Stomach smooth muscle (tissue), 2 donors: Measurements from ENCODE around the gene TMPRSS9.

Experiments
- H3K27ac ChIP-seq: one replicate; pipeline ENCODE4 v1.7.0; 2013; ENCODE audit warnings: mild to moderate bottlenecking, low read length, inconsistent platforms
- H3K27me3 ChIP-seq, 2 donors: one replicate each; pipeline ENCODE4 v1.7.0; 2013; ENCODE audit warnings: low read length in 2 of 2; ENCODE audit not compliant: insufficient read depth in 2 of 2, control insufficient read depth in 1 of 2
- H3K36me3 ChIP-seq, 2 donors: one replicate each; pipeline ENCODE4 v1.7.0; 2013; ENCODE audit warnings: low read length in 2 of 2; ENCODE audit not compliant: control insufficient read depth in 2 of 2, insufficient read depth in 2 of 2
- H3K4me1 ChIP-seq: one replicate; pipeline ENCODE4 v1.7.0; 2013; ENCODE audit warnings: low read length; ENCODE audit not compliant: control insufficient read depth, insufficient read depth
- H3K4me3 ChIP-seq, 2 donors: one replicate each; pipeline ENCODE4 v1.7.0; 2013; ENCODE audit warnings: low read length in 2 of 2
- H3K9ac ChIP-seq, 2 donors: one replicate each; pipeline ENCODE4 v1.7.0; 2013; ENCODE audit warnings: low read length in 2 of 2, mild to moderate bottlenecking in 1 of 2
- H3K9me3 ChIP-seq, 2 donors: one replicate each; pipeline ENCODE4 v1.7.0; 2013; ENCODE audit warnings: low read length in 2 of 2; ENCODE audit not compliant: control insufficient read depth in 2 of 2
- donor health status: healthy.
- donor health status: Pancreatic carcinoma.

Gene TMPRSS9

DNA sequence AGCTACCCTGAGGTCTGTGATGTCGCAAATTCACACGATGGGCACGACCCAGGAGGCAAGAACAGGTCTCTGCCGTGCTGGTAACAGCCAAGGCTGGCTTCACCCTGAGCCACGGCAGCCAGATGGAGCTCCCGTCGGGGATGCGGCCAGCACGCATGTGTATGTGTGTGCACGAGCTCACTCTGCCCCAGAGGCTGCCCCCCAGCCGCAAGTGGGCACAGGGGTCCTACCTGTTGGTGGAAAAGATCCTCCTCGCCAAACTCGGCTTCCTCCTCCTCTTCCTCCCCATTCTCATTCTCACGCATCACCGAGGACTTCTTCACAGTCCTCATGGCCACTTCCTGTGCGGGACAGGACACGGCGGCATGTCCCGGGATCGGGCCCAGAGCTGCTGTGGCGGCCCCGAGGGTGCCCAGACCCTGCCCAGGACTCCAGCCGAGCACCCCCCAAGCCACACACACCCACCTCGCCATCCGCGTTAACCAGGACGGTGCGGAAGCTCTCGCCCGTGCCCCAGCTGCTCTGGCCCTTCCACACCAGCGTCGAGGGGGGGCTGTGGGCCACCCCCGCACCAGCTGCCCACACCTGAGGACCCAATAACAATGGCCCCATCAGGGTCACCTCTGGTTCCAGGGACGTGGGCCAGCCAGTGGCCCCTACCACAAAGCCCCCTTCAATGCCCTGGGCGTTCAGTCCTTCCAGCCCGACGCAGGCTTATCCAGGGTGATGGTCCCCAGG lies 71.4 kb downstream of the TMPRSS9 start:
- H3K4me3 ChIP-seq = no peak overlapping the region
- H3K9me3 ChIP-seq = no peaks in the 10 kb centered on the region
- no peak overlapping the region for H3K9ac ChIP-seq
- peaks cover 21% of the 10 kb centered on the region for H3K4me1 ChIP-seq
- H3K36me3 ChIP-seq = peaks cover 6 to 11% of the 10 kb centered on the region in 2 donors
- no peaks in the 10 kb centered on the region for H3K27me3 ChIP-seq
- no peak overlapping the region for H3K27ac ChIP-seq

DNA sequence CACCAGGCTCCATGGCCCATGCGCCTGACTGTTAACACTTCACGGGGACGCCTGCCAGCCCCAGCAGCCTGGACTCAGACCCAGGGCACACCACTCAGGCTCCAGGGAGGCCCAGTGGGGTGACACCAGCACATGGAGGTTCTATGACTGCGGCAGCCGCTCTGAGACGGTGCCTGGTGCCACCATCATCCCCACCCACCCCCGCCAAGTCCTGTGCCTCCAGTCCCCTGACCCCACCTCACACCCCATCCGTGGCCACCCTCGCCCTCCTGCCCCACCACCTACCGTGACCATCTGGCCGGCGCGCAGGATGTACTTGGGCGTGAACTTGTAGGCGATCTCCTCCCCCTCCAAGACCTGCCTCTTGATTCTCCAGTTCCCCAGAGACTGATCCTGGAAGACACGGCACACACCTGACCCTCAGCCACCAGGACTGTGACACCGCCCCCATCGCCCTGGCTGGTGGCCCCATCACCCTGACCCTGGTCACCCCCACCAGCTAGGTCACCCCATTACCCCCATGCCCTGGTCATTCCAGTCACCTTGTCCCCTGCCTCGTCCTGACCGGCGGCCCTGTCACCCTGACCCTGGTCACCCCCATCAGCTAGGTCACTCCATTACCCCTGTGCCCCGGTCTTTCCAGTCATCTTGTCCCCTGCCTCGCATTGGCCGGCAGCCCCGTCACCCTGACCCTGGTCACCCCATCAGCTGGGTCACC lies 72.2 kb downstream of the TMPRSS9 start:
- H3K4me3 ChIP-seq = no peak overlapping the region
- peaks cover 6 to 11% of the 10 kb centered on the region in 2 donors for H3K36me3 ChIP-seq
- H3K4me1 ChIP-seq = peaks cover 13% of the 10 kb centered on the region
- no peaks in the 10 kb centered on the region for H3K9me3 ChIP-seq
- H3K27ac ChIP-seq = no peak overlapping the region
- H3K27me3 ChIP-seq = no peaks in the 10 kb centered on the region
- no peak overlapping the region for H3K9ac ChIP-seq

DNA sequence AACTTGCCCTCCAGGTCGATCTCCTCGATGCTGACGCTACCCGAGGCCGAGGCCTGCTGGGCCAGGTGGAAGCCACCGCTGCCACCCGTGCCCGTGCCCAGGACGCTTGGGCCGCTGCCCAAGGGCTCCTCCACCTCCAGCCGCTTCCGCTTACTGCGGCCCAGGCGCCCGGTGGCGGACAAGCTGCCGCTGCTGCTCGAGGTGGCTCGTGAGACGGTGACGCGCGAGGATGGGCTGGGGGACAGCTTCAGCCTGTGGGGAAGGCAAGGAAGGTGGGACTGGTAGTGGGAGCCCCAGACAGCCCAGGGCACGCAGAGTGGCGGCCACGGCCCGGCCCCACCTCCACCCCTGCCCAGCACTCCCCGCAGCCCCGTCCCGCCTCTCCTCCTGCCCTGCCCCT lies 73.8 kb downstream of the TMPRSS9 start:
- Histone ChIP-seq H3K9me3 (no peaks in the 10 kb centered on the region), H3K27ac (no peak overlapping the region), H3K9ac (no peak overlapping the region), H3K36me3 (peaks cover 10 to 18% of the 10 kb centered on the region in 2 donors), H3K4me3 (no peak overlapping the region), H3K27me3 (no peaks in the 10 kb centered on the region), H3K4me1 (peaks cover 3% of the 10 kb centered on the region)

DNA sequence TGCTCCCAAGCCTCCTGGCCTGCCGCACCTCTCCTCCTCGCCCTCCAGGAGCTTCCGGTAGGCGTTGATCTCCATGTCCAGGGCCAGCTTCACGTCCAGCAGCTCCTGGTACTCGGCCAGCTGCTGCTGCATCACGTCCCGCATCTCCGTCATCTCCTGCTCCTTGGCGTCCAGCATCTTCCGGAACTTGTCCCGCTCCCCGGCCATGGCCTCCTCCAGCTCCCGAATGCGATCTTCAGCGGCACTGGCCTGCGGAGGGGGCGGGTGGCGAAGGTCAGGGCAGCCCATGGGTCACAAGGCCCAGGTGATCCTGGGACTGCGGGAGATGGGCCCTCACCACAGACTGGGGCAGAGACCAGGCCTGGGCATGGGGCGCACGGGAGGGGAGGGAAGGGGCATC lies 74.2 kb downstream of the TMPRSS9 start:
- Histone ChIP-seq H3K9ac (no peak overlapping the region), H3K4me1 (no peaks in the 10 kb centered on the region), H3K27ac (no peak overlapping the region), H3K36me3 (peaks cover 10 to 19% of the 10 kb centered on the region in 2 donors), H3K9me3 (no peaks in the 10 kb centered on the region), H3K27me3 (no peaks in the 10 kb centered on the region), H3K4me3 (no peak overlapping the region)

DNA sequence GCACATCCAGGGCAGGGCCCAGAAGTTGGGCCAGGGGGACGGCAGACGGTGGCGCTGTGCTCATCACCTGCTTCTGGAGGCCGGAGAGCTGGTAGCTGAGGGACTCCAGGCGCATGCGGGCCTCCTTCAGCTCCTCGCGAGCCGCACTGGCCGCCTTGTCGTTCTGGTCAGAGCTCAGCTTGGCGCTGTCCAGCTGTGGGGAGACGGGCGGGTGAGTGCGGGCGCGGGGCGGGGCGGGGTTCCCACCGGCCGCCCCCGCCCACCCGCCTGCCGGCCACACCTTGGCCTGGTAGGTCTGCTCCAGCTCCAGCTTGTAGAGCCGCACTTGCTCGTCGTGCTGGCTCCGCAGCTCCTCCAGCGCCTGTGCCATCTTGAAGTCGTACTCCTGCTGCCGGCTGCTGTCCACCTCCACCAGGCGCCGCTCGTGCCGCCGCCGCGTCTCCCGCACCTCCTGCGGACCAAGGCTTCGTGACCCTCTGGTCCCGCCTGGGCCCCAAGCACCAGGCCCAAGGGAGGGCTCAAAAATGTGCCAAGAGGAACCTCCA lies 74.7 kb downstream of the TMPRSS9 start:
- Histone ChIP-seq H3K4me1 (no peaks in the 10 kb centered on the region), H3K9ac (no peak overlapping the region), H3K27me3 (no peaks in the 10 kb centered on the region), H3K4me3 (no peak overlapping the region), H3K27ac (no peak overlapping the region), H3K9me3 (no peaks in the 10 kb centered on the region), H3K36me3 (peaks cover 10 to 21% of the 10 kb centered on the region in 2 donors)

DNA sequence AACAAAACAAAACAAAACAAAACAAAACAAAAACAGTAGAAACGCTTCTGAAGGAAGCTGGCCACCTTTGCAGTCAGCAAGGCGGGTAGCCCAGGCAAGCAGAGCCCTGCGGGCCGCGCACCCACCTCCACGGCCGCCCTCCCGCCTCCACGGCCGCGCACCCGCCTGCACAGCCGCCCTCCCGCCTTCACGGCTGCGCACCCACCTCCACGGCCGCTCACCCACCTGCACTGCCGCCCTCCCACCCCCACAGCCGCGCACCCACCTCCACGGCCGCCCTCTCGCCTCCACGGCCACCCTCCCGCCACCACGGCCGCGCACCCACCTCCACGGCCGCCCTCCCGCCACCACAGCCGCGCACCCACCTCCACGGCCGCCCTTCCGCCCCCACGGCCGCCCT lies 76.3 kb downstream of the TMPRSS9 start:
- H3K4me3 ChIP-seq = no peak overlapping the region
- H3K9me3 ChIP-seq = no peaks in the 10 kb centered on the region
- H3K27ac ChIP-seq = no peak overlapping the region
- no peak overlapping the region for H3K9ac ChIP-seq
- H3K36me3 ChIP-seq = peaks cover 6 to 19% of the 10 kb centered on the region in 2 donors
- no peaks in the 10 kb centered on the region for H3K27me3 ChIP-seq
- no peaks in the 10 kb centered on the region for H3K4me1 ChIP-seq

DNA sequence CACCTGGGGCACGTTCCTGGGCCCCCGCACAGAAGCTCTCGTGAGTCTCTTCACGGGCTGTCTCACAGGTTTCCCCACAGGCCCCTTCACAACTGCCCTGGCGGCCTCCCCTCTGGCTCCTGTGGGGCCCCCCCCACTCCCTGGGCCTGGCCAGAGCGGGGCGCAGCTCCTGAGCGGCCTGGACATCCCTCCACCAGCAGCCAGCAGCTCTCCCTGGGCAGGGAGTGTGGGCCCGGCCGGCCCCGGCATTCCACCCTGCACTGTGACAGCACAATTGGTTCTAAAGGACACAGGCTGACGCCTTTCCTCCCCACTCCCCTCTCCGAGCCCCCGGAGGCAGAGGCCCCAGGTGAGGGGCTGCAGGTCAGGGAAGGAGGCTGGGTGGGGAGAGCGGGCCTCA lies 76.9 kb downstream of the TMPRSS9 start:
- Histone ChIP-seq H3K4me1 (no peaks in the 10 kb centered on the region), H3K9ac (no peak overlapping the region), H3K9me3 (no peaks in the 10 kb centered on the region), H3K27me3 (no peaks in the 10 kb centered on the region), H3K36me3 (peaks cover 4 to 16% of the 10 kb centered on the region in 2 donors), H3K27ac (no peak overlapping the region), H3K4me3 (no peak overlapping the region)

DNA sequence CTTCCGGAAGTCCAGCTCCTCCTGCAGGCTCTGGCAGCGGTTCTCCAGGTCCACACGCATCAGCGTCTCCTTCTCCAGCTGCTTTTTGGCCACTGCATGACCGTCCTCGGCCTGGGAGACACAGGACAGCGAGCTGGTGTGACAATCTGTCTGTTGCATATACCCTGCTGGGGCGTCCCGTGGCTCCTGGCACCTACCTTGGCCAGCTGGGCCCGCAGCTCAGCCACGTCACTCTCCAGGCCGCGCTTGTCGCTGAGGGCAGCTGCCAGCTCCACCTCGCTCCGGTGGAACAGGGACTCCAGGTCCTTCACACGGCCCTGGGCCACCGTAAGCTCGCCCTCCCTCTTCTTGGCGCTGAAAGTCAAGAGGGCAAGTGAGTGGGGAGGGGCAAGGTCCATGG lies 78.1 kb downstream of the TMPRSS9 start:
- no peak overlapping the region for H3K9ac ChIP-seq
- no peaks in the 10 kb centered on the region for H3K4me1 ChIP-seq
- no peaks in the 10 kb centered on the region for H3K9me3 ChIP-seq
- peaks cover 7 to 18% of the 10 kb centered on the region in 2 donors for H3K36me3 ChIP-seq
- H3K27me3 ChIP-seq = no peaks in the 10 kb centered on the region
- H3K4me3 ChIP-seq = no peak overlapping the region
- H3K27ac ChIP-seq = no peak overlapping the region

DNA sequence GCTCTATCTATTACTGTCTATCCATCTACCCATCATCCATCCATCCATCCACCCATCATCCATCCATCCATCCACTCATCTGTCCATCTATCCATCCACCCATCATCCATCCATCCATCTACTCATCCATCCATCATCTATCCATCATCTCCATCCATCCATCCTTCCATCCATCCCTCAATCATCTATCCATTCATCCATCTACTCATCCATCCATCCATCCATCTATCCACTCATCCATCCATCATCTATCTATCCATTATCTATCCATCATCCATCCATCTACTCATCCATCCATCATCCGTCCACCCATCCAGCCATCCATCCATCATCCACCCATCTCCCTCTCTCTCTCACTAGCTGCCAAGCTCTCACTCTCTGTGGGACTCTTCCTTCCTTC lies 80.5 kb downstream of the TMPRSS9 start:
- no peak overlapping the region for H3K4me3 ChIP-seq
- H3K27me3 ChIP-seq = no peaks in the 10 kb centered on the region
- H3K27ac ChIP-seq = no peak overlapping the region
- H3K9me3 ChIP-seq = no peaks in the 10 kb centered on the region
- peaks cover 11 to 13% of the 10 kb centered on the region in 2 donors for H3K36me3 ChIP-seq
- no peaks in the 10 kb centered on the region for H3K4me1 ChIP-seq
- no peak overlapping the region for H3K9ac ChIP-seq

DNA sequence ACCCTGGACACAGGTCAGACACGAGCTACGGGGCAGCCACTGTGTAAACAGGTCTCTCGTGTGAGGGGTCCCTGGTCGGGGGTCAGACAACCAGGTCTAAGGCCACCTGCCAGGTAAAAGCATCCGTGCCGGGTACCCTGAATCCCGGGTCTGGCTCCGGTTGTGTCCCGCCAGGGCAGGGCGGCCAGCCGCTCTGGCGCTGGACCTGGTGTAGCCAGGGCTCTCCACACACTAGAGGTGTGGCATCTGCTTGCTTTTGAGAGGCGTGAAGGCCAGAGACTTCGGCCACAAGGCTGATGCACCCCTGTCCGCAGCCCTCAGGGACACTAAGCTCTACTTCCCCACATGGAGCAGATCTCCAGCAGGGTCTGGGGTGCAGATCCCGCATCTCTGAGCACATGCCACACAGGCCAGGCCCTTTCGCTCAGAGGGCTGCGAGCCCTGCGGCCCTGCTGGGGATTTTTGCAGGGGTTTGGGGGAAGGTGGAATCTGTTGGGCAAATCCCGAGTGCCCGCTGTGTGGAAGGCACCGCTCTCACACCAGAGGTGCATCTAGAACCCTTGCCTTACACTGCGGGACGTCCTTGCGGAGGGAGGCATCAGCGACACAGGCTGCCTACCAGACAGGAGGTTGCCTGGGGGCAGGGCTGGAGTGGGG lies 81.2 kb downstream of the TMPRSS9 start:
- Histone ChIP-seq H3K27me3 (no peaks in the 10 kb centered on the region), H3K4me3 (no peak overlapping the region), H3K4me1 (no peaks in the 10 kb centered on the region), H3K9me3 (no peaks in the 10 kb centered on the region), H3K9ac (no peak overlapping the region), H3K36me3 (peaks cover 11 to 13% of the 10 kb centered on the region in 2 donors), H3K27ac (no peak overlapping the region)
